Measurements from ENCODE around the gene NUP210.
A peak's percentile ranks its signal among the peaks of the same experiment; 100 is the strongest.

DNA sequence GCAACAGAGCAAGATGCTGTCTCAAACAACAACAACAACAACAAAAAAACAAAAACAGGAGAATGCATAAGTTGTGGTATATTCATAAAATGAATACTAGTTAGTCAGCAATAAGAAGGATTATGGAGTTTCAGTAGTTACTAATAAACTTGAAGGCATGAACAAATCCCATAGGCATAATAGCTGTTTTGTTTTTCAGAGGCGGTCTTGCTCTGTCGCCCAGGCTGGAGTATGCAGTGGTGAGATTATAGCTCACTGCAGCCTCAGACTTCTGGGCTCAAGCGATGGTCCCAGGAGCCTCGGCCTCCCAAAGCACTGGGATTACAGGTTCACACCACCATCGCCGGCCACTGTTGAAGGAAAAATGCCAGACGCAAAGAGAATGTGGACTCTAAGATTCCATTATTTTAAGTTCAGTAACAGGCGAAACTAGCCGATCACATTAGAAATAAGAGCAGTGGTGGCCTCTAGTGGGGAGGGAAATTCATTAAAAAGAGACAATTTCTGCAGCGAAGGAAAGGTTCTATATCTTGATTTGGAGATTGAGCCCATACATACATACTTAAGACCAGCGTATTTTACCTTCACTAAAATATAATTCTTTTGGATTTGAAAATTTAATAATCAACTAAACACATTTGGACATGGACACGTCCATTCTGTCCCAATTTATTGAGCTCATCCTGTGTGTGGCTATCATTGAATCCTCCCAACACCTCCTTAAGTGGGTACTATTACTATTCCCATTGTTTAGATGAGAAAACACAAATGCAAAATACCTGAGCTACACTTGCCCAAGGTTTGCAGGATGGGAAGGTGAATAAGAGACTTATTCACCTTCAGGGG, 32.6 kb upstream of the NUP210 start:
- TF ChIP-seq, protein P1, sequence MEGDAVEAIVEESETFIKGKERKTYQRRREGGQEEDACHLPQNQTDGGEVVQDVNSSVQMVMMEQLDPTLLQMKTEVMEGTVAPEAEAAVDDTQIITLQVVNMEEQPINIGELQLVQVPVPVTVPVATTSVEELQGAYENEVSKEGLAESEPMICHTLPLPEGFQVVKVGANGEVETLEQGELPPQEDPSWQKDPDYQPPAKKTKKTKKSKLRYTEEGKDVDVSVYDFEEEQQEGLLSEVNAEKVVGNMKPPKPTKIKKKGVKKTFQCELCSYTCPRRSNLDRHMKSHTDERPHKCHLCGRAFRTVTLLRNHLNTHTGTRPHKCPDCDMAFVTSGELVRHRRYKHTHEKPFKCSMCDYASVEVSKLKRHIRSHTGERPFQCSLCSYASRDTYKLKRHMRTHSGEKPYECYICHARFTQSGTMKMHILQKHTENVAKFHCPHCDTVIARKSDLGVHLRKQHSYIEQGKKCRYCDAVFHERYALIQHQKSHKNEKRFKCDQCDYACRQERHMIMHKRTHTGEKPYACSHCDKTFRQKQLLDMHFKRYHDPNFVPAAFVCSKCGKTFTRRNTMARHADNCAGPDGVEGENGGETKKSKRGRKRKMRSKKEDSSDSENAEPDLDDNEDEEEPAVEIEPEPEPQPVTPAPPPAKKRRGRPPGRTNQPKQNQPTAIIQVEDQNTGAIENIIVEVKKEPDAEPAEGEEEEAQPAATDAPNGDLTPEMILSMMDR (IDR thresholded peaks at IDR 0.05) = peak; percentile 28 to 38
- TF ChIP-seq POLR2AphosphoS5 (IDR thresholded peaks at IDR 0.05) (no peak), EP300 (IDR thresholded peaks at IDR 0.05) (no peak), POLR2A (IDR thresholded peaks at IDR 0.05) (no peak)

Measured in suprapubic skin (tissue), 4 donors.